MCF 10A (cell line): ENCODE results near the gene RBBP8. TPM values are rescaled to one million over a fixed set of nuclear protein-coding genes. Genes with fewer than 3 reads are reported as not detected.
A peak's percentile ranks its signal among the peaks of the same experiment; 100 is the strongest.

Experiments
- BruUV-seq: library from RNA; stranded (reverse); fragments of 400-500 nt; replicated peaks from 2 replicates; lab custom pipeline; 2021; lab: Mats Ljungman, UMichigan
- CTCF ChIA-PET: fragments of 300-600 bp; sonication (Branson Sonifier 250); formaldehyde crosslinking; extraction: SDS; loops from one replicate; lab custom pipeline; 2021; ENCODE audit warnings: antibody characterized with exemption, inconsistent platforms; lab: Yijun Ruan, JAX
- POLR2A ChIA-PET: fragments of 300-600, 350-650 bp; sonication (Branson Sonifier 250); formaldehyde crosslinking; extraction: SDS; loops from one replicate; lab custom pipeline; 2020; ENCODE audit warnings: antibody characterized with exemption, inconsistent platforms; lab: Yijun Ruan, JAX
- DNase-seq: peaks from one replicate; pipeline ENCODE4 v3.0.0-alpha.2; 2018; ENCODE audit not compliant: unreplicated experiment
- H3K27ac Mint-ChIP-seq: one replicate; pipeline ENCODE4 v1.8.0; 2022; ENCODE audit warnings: mild to moderate bottlenecking, low read depth, mixed read lengths; ENCODE audit not compliant: unreplicated experiment
- H3K27me3 Mint-ChIP-seq: one replicate; pipeline ENCODE4 v1.8.0; 2022; ENCODE audit warnings: mixed read lengths; ENCODE audit not compliant: insufficient read depth, unreplicated experiment
- H3K36me3 Mint-ChIP-seq: one replicate; pipeline ENCODE4 v1.8.0; 2022; ENCODE audit warnings: mild to moderate bottlenecking, moderate library complexity, mixed read lengths; ENCODE audit not compliant: insufficient read depth, unreplicated experiment
- H3K4me1 Mint-ChIP-seq: one replicate; pipeline ENCODE4 v1.8.0; 2022; ENCODE audit warnings: mixed read lengths; ENCODE audit not compliant: insufficient read depth, unreplicated experiment
- H3K4me3 Mint-ChIP-seq: one replicate; pipeline ENCODE4 v1.8.0; 2022; ENCODE audit warnings: mild to moderate bottlenecking, moderate library complexity, mixed read lengths; ENCODE audit not compliant: unreplicated experiment
- H3K9me3 Mint-ChIP-seq: one replicate; pipeline ENCODE4 v1.8.0; 2022; ENCODE audit warnings: mixed read lengths; ENCODE audit not compliant: unreplicated experiment
- intact Hi-C: fragments of 100-400 bp; cut with micrococcal nuclease; formaldehyde crosslinking; loops from 2 replicates; pipeline ENCODE4 v1.14.1; 2022
- total RNA-seq: library from RNA; stranded (reverse); gene quantifications from 2 replicates; pipeline ENCODE4 v1.2.3, GENCODE V29; 2022
- TF ChIP-seq, protein P1 (sequence below): fragments of 200-600 bp; IDR thresholded peaks from one replicate; pipeline ENCODE4 v1.8.0; 2022; ENCODE audit warnings: antibody characterized with exemption, mild to moderate bottlenecking; ENCODE audit not compliant: unreplicated experiment

The RBBP8 gene
- total RNA-seq, 1 experiment from 2014 or later: 59.7 TPM

DNA sequence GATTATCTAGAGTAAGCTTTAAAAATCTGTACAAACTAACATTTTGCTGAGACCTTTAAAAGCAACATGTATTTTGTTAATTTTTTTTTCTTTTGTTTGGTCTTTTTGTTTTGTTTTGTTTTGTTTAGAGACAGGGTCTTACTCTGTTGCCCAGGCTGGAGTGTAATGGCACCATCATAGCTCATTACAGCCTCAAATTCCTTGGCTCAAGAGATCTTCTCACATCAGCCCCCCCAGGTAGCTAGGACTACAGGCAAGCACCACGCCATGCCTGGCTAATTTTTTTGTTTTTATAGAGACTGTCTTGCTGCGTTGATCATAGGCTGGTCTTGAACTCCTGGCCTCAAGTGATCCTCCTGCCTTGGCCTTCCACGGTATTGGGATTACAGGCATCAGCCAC, 23.1 kb downstream of the RBBP8 start:
- TF ChIP-seq, protein P1, sequence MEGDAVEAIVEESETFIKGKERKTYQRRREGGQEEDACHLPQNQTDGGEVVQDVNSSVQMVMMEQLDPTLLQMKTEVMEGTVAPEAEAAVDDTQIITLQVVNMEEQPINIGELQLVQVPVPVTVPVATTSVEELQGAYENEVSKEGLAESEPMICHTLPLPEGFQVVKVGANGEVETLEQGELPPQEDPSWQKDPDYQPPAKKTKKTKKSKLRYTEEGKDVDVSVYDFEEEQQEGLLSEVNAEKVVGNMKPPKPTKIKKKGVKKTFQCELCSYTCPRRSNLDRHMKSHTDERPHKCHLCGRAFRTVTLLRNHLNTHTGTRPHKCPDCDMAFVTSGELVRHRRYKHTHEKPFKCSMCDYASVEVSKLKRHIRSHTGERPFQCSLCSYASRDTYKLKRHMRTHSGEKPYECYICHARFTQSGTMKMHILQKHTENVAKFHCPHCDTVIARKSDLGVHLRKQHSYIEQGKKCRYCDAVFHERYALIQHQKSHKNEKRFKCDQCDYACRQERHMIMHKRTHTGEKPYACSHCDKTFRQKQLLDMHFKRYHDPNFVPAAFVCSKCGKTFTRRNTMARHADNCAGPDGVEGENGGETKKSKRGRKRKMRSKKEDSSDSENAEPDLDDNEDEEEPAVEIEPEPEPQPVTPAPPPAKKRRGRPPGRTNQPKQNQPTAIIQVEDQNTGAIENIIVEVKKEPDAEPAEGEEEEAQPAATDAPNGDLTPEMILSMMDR: no peak
- BruUV-seq: no TSS peak
- H3K27ac Mint-ChIP-seq: no peak overlapping the region
- no peak overlapping the region for H3K4me3 Mint-ChIP-seq
- H3K4me1 Mint-ChIP-seq: peaks cover 14% of the 10 kb centered on the region
- ChIA-PET CTCF (interaction anchor here (0.6 to 0.7 kb wide), 3 partner anchors 13 to 125 kb away, joined by 3 read pairs; no protein-coding TSS in a partner anchor), POLR2A (interaction anchor here (0.6 to 2.2 kb wide), 4 partner anchors 10 to 135 kb away, joined by 3 to 9 read pairs (median 4); partner anchors contain the start of gene RBBP8)
- intact Hi-C loops: no loop called here
- DNase-seq: no peak
- H3K9me3 Mint-ChIP-seq: no peaks in the 10 kb centered on the region
- H3K36me3 Mint-ChIP-seq: peaks cover 34% of the 10 kb centered on the region
- no peaks in the 10 kb centered on the region for H3K27me3 Mint-ChIP-seq

DNA sequence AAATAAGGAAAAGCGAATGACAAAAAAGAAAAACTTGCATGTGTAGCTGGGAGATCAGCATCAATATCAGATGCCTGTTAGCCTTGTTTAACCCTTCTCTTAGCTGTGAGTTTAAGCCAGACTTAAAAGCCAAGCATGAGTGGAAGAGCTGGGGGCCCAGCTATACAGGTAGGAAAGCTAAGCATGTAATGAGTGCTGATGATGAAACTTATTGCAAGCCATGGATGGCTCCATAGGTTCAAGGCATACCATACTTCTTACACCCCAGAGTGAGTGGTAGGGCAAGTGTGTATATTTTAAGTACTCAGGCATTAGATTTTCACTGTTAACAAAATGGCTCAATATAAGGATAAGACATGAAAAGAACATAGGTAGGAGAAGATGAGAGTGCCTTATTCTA, 28.0 kb downstream of the RBBP8 start:
- no peaks in the 10 kb centered on the region for H3K27me3 Mint-ChIP-seq
- DNase-seq: no peak
- intact Hi-C loops: no loop called here
- CTCF ChIA-PET: interaction anchor here (0.9 to 1.7 kb wide), 4 partner anchors 16 to 544 kb away, joined by 3 to 9 read pairs (median 6); no protein-coding TSS in a partner anchor
- H3K4me3 Mint-ChIP-seq: no peak overlapping the region
- POLR2A ChIA-PET: interaction anchor here (0.8 to 1.3 kb wide), 4 partner anchors 9 to 492 kb away, joined by 3 to 5 read pairs (median 4); partner anchors contain the start of genes RBBP8 and RIOK3
- H3K27ac Mint-ChIP-seq: no peak overlapping the region
- no peaks in the 10 kb centered on the region for H3K9me3 Mint-ChIP-seq
- peaks cover 23% of the 10 kb centered on the region for H3K36me3 Mint-ChIP-seq
- H3K4me1 Mint-ChIP-seq: peaks cover 28% of the 10 kb centered on the region
- no TSS peak for BruUV-seq
- TF ChIP-seq, protein P1: no peak

DNA sequence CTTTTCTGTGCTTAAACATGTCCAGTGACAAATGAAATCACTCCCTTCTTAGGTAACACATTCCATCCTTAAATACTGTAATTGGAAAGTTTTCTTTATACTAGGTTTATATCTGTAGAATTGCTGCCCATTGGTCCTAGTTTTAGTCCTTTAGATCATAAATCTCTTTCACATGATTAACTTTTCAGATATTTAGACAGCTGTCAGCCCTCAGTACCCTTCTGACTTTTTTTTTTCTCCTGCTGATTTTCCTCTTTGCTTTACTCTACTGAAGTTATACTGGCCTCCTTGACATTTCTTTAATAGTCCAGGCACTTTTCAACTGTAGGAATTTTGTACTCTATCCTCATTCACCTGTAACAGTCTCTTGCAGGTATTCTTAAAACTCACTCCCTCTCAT, 28.9 kb downstream of the RBBP8 start:
- H3K4me1 Mint-ChIP-seq: peaks cover 28% of the 10 kb centered on the region
- no peaks in the 10 kb centered on the region for H3K9me3 Mint-ChIP-seq
- no peak for DNase-seq
- H3K36me3 Mint-ChIP-seq: peaks cover 27% of the 10 kb centered on the region
- ChIA-PET POLR2A (interaction anchor here (0.8 to 1.7 kb wide), 6 partner anchors 10 to 491 kb away, joined by 3 to 8 read pairs (median 4); partner anchors contain the start of genes RBBP8 and RIOK3), CTCF (interaction anchor here (0.6 to 1.2 kb wide), 3 partner anchors 15 to 554 kb away, joined by 4 to 7 read pairs (median 4); no protein-coding TSS in a partner anchor)
- BruUV-seq: no TSS peak
- TF ChIP-seq, protein P1: no peak
- H3K27me3 Mint-ChIP-seq: no peaks in the 10 kb centered on the region
- no peak overlapping the region for H3K27ac Mint-ChIP-seq
- no peak overlapping the region for H3K4me3 Mint-ChIP-seq
- intact Hi-C loops: no loop called here

DNA sequence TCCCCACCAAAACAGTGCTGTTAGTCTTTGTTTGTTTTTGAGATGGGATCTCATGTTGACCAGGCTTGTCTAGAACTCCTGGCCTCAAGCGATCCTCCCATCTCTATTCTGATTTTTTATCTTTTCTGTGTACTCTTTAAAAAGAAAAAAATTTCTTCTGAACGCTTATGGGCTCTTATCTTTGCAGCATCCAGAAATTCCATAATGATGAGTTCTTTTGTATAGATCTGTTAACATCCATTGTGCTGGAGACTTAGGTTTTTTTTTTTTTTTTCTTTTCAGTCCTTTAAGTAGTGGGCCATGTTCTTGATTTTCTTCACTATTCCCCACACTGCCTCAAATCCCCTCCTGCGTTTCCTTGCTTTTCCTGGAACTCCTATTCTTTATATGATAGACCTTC, 31.0 kb downstream of the RBBP8 start:
- DNase-seq: no peak
- Mint-ChIP-seq H3K4me1 (peaks cover 22% of the 10 kb centered on the region), H3K27me3 (no peaks in the 10 kb centered on the region), H3K4me3 (no peak overlapping the region), H3K36me3 (peaks cover 49% of the 10 kb centered on the region), H3K9me3 (no peaks in the 10 kb centered on the region), H3K27ac (peak overlapping the region; percentile 53)
- ChIA-PET CTCF (interaction anchor here (1.3 kb wide), 1 partner anchor 150 kb away, joined by 3 read pairs; no protein-coding TSS in a partner anchor), POLR2A (interaction anchor here (1.0 to 1.4 kb wide), 4 partner anchors 11 to 145 kb away, joined by 3 to 4 read pairs (median 3); no protein-coding TSS in a partner anchor)
- intact Hi-C loops: no loop called here
- BruUV-seq: no TSS peak
- TF ChIP-seq, protein P1: no peak
